GM04504 (cell line): Measurements from ENCODE around the gene TMEM273.

Source experiments
- DNase-seq: peaks from one replicate; pipeline ENCODE4 v3.0.0-alpha.2; 2012; ENCODE audit warnings: low read depth

Gene TMEM273

DNA sequence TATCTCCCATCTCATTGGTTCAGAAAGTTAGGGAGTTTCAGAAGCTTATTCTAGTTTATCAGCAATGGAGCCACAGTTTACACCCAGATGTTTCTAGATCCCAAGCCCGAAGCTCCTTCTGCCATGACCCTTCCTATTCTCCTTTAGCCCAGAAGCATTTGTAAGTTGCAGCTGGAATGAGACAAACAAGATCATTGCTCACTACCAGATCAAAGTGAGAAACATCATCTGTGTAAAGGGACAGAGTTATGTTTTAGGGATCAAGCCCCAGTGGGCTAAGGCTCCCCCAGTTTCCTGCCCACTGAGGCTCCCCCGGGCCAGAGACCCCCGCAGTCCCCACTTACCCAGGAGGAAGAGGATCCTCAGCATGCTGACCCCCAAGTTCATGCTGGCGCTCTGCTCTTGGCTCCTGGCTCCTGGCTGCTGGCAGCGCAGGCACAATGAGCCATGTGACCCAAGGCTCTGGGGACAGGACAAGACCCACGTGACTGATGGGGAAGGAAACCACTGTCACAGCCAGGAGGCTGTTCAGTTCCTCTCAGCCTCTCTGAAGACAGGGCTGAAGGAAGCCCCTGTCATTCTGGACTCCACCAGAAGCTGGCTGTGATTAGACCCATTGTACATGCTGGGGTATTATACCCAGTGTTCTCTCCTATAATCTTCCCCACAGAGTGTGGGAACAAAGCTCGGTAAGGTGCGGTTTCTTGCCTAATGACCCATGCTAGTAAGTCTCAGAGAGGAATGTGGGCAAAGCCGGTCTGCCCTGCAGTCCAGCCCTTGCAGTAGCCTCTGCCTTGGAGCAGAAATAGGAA lies at the start of gene TMEM273:
TMEM273 (minus strand) TSS at position 442 of the 812 bp plus-strand sequence; CDS start at position 387, 55 bp downstream.
- no peak for DNase-seq

DNA sequence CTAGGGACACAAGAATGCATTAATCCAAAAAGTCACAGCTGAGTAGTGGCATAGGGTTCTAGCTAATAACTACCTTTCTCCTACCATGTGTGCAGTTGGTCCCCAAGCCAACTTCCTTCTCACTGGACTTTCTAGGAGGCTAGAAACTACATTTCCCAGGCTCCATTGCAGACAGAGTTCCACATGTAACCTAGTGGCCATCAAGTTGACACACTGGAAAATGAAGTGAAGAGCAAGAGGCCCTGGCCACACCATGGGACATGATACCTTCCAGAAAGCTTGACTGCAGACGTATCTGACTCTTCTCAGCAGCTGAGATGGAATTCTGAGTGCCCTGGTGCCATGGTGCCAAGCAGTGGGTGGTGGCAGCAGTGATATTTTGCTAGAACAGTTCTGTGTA lies 49.8 kb upstream of the TMEM273 start:
- no peak for DNase-seq

- DNase-seq, result no peak
Measured at GRCh38 chr10:49235392-49235791, 47.2 kb upstream of the TMEM273 start.

DNA sequence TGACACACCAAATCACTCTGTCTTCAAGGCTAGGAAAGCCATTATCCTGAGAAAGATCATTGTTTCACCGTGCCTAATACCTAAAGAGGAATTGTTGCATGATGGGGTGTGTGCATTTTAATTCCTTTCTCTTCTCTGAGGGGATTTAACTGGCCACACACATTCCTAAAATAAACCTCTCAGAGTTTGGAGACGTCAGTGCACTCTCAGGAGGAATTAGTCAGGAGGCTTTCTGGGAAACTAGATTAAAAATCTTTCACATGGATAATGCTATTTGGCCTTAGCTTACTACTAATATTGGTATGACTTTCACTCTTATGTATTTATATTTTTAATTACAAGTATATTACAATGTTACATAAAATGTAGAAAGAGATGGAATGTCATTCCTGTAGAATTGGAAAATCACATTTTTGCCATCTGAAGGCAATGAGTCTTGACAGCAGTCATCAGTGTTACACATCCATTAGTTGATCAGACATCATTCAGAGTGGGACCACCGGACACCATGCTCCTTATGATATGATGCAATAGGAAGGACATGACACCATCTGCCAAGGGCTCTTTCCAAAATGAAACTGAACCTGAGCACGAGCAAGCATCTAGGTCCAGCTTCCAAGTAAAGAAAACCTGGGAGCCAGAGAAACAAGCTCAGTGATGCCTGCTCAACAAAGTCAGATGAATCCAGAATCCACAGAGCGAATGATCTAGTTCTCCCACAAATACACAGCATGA lies 43.1 kb upstream of the TMEM273 start:
- no peak for DNase-seq

- no peak for DNase-seq
Measured at GRCh38 chr10:49230004-49230403, 41.8 kb upstream of the TMEM273 start.

- DNase-seq, result no peak
Measured at GRCh38 chr10:49228677-49229076, 40.5 kb upstream of the TMEM273 start.

- no peak for DNase-seq
Measured at GRCh38 chr10:49227406-49227805, 39.2 kb upstream of the TMEM273 start.

GRCh38 chr10:49226594-49226993 lies 38.4 kb upstream of the TMEM273 start:
- DNase-seq, result no peak

GRCh38 chr10:49225218-49225876 lies 37.2 kb upstream of the TMEM273 start:
- DNase-seq, result no peak

DNA sequence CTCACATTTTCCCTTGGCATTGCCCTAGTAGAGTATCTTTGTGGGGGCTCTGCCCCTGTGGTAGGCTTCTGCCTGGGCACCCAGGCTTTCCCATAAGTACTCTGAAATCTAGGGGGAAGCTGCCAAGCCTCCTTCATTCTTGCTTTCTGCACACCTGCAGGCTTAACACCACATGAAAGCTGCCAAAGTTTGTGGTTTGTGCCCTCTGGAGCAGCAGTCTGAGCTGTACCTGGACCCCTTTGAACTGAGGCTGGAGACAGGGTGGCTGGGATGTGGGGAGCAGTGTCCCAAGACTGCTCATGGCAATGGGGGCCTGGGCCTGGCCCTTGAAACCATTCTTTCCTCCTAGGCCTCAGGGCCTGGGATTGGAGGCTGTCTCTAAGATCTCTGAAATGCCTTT lies 35.0 kb upstream of the TMEM273 start:
- no peak for DNase-seq

- DNase-seq, result no peak
Measured at GRCh38 chr10:49222170-49222569, 34.0 kb upstream of the TMEM273 start.

- no peak for DNase-seq
Measured at GRCh38 chr10:49220679-49221078, 32.5 kb upstream of the TMEM273 start.

- DNase-seq, result no peak
Measured at GRCh38 chr10:49220031-49220430, 31.8 kb upstream of the TMEM273 start.

DNA sequence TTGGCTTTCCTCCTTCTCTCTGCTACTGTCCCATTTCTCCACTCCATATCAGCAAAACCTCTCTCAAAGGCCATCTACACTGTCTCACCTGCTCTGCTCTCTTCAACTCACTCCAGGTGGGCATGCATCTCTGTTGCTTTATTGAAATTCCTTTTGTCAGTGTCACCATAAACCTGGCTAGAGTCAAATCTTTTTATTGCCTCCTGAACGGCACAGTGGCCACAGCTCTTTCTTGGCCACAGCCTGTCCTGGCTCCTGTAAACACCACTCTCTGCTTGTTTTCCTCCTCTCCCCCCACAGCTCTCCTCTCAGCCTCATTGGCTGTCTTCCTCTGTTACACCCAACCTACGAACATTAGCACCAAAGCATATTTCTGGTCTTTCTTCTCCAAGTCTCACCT lies 31.1 kb upstream of the TMEM273 start:
- DNase-seq, result no peak

DNA sequence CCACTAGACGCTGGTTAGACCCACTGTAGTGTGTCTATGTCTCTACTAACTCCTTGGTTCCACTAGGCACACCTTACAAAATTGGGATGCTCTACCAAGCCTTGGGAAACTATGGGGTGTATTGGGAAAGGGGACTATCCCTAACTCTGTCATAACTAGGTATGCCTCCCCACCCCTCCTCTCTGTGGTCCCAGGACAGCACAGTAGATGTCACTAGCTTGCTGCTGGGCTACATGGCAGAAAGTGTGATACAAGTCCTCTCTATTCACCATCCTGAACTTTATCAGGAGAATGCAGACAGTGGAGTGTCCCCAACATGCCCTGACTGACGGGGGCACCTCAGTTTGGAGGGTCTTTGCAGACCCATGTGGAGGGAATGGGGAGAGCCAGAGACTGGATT lies 30.3 kb upstream of the TMEM273 start:
- no peak for DNase-seq

DNA sequence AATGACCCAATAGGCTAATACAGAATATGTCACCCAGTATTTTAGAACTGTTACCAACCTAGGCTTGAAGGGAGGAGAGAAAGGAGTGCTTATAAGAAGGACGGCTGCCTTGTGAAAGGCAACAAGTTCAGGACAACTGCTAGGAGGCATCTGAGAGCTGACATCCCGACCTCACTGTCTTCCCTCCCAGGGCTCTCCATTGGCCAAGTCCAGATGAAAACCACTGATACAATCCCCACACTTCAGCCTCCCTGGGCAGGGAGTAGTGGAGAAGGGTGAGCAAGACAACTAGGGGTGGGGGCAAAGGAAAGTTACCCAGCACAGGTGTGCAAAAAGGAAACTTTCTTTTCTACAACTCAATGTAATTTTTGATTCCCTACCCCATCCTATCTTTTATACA lies 29.5 kb upstream of the TMEM273 start:
- DNase-seq, result no peak

DNA sequence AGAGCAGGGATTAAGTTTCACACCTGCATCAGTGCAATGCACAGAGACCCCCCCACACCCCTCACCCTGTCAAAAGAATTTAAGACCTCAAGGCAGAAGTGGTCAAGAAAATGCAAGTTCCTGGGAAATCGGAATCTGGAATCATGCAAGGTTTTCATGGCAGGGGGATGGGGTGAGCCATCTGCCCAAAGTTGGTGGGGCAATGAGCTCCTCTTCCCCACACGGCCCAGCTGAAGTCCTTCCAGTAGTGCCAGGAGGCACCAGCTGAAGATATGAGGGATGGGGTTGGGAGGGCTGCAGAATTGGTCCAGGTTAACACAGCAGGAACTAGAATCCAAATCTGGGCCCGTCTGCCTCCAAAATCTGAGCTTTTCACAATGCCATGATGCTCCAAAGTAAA lies 25.0 kb upstream of the TMEM273 start:
- DNase-seq, result no peak

DNA sequence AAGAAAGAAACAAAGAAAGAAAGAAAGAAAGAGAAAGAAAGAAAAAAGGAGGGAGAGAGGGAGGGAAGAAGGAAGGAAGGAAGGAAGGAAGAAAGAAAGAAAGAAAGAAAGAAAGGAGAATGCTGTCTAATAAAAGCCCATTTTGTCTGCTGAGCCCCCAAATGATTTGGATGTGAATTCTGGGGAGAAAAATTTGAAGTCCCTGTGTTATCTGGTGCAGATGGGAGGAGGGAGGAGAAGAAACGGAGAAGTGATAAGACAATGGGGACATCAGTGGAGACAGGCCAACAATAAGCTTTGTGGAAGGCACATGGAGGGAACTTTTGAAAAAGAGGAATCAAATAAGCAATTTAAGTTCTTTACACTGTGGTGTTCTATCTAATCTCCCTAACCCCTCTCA lies 24.6 kb upstream of the TMEM273 start:
- no peak for DNase-seq

GRCh38 chr10:49212076-49212475 lies 23.9 kb upstream of the TMEM273 start:
- DNase-seq, result no peak

- DNase-seq, result no peak
Measured at GRCh38 chr10:49208996-49209395, 20.8 kb upstream of the TMEM273 start.

DNA sequence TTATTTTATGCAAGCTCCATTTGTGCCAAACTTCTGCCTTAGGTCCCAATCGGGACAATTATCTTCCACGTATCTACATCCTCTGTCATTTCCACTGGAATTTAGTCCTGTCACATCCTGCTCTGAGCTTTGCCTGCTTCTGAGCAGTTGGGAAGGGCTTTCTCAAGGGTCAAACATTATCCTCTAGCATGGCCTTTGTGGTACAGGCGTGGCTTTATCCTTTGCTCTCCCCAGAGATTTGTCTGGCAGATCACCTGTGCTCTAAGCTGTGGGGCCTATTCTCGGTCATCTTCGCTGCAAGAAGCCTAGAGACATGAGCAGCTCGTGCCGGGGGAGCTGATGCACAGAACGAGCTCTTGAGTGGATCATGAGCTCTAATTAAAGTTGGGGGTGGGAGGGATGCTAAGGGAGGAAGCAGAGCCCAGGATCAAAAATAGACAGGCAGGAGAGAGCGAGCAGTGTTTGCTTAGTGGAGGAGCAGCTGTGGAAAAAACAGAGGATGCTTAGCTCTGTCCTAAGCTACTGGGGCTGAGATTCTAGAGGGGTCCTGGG lies 19.8 kb upstream of the TMEM273 start:
- no peak for DNase-seq

DNA sequence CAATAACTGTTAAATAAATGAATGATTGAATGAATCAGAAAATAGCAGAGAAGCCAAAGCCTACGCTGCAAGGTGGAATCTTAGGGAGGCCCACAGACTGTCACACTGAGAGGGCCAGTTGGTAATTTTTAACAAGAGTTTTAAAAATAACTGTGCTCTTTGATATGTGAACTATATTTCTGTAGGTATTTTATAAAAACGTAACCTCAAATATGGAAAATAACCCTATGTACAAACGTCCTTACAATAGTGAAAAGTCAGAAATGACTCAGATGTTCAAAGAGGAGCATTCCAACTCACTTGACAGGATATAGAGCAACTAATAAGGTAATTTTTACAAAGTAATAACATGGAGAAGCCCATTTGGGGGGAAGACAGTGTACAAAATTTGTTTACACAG lies 18.9 kb upstream of the TMEM273 start:
- no peak for DNase-seq

GRCh38 chr10:49205206-49205605 lies 17.0 kb upstream of the TMEM273 start:
- no peak for DNase-seq
